ENCODE data around the gene EMC8.
"Not testable (repeated sequence)": the region's sequence is repeated elsewhere in the genome, so short reads cannot be mapped to it uniquely, and the experiment has no call there.

Gene EMC8

DNA sequence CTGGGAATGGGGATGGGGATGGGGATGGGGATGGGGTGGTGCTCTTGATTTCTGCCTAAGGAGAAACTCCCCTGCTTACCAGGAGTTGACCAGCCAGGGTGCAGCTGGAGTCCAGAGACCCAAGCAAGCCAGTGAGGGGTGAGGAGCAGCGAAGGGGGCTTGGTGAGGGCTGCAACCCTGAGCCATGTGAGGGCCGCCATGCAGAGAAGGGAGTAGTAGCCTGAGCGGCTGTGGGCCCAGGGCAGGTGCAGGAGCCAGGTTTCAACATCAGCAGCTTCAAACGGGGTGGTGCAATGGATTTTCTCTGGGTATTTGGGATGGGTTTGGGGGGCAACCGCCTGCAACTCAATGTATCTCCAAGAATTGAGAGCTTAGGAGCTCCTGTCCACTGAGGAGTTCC is 35.4 kb upstream of the EMC8 start:
- DNase-seq: no peak

DNA sequence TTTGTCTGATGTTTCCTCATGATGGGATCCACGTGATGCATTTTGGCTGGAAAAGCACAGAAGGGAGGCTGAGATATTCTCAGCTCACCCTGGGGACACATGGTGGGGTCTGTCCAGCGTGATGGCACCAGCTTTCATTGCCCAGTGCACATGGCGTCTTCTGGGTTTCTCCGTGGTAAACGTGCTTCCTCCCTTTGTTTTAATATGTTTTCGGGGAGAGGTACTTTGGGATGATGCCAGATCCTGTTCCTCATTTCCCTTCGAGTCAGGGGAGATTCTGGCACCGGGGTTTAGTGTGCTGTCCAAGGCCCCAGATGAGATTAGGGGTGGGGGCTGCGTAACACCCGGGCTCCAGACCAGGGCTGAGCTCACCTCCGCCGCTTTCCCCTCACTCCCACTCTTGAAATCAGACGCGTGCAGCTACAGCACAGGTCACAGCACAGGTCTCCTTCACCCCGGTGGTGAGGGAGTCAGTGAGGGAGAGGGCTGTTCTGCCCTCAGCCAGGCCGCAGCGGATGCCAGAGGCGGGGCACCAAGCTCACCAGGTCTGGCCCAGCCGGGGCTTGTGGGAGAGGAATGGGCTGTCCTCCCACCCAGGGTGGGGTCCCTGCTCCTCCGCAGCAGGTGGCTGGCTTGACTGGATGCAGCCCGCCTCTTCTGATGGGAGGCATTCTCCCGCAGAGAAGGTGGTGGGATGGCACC is 34.0 kb upstream of the EMC8 start:
- no peak for DNase-seq

DNA sequence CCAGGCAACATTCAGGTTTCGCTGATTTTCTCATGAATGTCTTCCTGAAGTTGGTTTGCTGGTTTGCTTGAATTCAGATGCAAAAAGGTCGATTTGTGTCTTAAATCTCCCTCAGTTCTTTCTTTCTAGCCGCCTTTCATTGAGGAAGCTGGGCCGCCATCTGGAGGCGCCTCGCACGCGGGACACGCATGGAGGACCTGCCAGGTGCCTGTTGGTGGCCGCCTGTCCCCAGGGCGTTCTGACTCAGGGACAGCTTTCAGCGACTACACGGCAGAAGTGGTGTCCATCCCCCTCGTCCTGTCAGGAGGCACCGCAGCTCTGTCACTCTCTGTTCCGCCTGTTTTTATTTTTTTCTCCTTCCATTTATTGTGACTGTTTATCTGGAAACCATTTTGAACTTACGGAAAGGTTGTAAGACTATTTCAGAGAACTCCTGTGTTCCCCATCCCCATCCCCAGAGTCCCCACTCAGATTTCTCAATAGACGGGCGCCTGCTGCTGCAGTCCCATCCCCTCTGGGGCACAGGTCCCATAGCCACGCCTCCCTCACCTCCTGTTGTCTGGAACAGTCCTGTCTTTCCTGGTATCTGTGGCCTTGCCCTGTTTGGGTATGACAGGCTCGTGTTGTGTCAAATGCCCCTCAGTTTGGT is 33.4 kb upstream of the EMC8 start:
- no peak for DNase-seq

DNA sequence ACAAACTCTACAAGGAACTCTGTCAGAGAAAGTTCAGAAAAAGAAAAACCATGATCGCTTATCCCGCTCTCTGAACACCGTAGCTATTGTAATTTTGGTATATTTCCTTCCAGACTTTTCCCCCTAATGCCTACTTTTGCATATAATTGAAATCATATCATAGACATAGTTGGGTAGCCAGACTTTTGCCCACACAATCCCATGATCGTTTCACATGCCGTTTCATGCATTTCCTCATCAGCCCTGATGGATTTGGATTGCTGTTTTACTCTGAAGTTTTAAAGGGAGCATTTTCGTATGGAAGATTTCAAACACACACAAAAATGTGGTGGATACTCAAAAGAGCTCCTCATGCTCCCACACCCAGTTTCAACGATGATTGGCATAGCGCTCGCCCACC is 31.5 kb upstream of the EMC8 start:
- no peak for DNase-seq

DNA sequence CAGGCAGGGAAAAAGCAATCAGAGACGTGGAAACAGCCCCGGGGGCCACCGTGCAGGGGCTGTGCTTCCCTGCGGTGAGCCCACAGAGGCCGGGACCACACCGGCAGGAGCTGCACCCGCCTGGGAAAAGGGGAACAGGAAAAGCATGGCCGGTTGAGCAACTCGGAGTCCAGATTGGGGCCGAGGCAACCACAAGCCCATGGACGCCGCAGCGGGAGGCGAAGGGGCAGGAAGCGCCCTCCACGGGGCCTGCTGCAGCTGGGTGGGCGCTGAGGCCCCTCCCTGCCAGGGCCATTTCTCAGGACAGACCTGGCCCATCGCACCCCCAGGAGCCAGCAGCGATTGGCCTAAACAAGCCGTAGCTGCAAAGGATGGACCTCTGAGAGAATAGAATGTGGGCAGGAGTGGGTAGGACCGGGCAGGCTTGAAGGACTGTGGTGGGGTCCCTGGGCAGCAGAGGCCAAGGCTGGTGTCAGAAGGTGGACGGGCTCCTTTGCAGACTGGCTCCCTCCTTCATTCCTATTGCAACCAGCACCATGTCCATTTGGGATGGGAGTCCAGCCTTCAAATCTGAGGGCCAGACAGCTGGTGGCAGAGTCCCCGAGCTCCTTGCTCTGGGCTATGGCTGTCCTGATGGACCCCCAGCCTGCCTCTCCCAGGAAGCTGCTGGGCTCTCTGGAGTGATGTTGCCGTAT is 30.6 kb upstream of the EMC8 start:
- peak; percentile 29 for DNase-seq

DNA sequence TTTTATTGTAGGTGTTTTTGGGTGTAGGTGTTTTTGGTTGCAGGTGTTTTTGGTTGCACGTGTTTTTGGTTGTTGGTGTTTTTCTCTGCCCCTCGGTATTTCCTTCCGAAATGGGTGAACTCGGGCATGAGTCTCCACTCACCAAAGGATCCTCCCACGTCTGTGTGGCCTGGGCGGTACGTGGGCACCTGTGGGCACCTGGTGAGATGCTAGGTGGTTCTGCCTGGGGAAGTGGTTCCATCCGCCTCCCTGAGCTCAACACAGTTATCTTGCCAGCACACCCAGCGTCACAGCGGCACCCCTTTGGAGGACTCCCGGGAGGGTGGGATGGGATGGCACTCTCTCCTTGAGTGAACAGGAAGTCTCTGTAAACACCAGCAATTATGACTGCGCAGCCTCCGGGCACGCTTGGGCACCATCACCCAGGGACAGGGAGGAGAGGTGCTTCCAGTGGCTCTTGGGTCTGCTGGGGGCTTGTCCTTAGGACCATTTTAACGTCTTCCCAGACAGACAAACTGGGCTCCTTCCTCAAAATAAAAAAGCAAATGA is 29.9 kb upstream of the EMC8 start:
- DNase-seq: no peak

DNA sequence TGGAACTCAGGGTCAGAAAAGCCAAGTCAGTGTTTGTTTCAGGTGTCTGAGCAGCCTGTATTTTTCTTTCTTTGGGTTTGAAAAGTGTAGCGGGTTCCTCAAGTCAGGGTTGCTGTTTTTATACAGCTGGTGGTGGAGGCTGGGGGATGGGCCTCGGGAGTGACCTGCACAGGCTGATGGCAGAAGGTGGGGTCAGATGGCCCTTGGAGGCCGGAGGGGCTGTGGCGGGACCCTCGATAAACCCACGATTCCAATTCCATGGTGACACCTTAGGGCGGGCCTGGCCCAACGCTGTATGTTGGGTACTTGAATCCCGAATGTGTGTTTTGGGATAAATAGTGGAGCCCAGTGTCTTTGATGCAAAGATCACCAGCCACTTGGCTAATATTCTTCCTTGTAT is 28.8 kb upstream of the EMC8 start:
- no peak for DNase-seq

DNA sequence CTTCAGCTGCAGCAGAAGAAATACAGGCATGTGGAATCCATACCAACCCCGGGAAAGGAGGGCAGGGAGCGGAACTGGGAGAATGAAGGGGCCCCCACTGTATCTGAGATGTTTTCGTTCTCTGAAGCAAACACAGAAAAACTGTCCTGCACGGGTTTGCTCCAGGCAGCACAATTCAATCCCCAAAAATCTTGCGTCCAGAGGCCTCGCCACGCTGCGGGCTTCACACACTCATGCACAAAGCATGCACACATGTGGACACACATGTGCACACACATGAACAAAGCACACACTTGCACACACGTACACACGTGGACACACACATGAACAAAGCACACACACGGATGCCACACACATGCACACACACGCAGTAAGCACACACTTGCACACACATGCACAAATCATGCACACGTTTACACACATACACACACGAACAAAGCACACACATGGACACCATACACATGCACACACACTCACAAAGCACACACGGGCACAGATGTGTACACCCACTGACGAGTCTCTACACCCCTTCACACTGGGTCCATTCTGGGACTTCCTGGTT is 27.4 kb upstream of the EMC8 start:
- no peak for DNase-seq

DNA sequence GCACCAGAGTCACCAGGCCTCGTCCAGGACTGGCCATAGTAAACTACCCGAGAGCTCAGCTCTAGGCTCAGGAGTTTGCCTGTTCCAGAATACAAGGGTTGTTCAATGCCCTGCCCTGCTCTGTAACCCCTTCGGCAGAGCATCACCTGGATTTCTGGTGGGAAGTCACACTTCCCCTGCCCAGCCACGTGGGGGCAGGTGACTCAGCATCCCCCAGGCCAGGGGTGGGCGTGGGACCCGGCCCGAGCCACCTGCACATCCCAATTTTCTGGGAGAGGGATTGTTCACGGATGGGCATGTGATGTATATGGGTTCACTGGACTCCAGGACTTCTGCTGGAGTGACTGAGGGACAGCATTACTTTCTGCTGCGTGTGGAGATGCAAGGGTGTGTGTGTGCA is 26.0 kb upstream of the EMC8 start:
- no peak for DNase-seq

DNA sequence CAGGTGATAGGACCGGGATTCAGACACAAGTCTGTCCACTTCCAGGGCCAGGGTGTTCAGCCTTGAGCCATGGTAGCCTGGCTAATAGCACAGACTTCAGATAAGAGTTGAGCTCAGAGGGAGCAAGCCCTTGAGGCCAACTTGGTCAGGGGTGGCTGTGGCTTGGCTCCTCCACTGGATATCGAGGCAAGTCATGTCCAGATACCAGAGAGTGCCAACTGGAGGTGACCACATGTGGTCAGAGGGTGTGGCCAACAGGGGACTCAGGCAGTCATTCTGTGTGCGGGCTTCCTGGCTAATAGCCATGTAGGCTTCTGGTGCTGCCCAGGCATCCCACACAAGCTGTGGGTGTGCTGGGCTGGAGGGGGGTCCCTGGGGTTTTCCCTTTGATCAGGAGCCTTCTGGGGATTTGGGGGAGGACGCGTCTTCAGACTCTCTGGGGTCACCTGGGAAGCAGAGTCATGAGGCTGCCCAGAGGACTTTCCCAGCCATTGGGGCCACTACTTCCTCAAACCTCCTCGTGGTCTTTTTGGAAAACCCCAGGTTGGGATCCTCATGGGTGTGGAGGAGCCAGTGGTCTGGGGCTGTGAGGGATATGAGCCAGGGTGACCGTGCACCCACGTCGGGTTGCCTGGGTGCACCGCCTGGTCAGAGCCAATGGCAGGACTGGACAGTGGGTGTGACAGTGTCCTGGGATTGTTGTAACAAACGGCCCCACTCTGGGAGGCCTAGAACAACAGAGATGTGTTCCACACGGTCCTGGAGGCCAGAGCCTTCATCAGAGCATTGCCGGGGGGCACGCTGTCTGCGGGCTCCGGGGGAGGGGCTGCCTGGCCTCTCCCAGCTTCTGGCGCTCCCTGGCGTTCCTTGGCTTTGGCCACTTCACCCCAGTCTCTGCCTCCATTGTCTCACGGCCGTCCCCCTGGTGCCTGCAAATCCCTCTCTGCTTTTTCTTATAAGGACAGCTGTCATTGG is 25.1 kb upstream of the EMC8 start:
- DNase-seq: no peak

DNA sequence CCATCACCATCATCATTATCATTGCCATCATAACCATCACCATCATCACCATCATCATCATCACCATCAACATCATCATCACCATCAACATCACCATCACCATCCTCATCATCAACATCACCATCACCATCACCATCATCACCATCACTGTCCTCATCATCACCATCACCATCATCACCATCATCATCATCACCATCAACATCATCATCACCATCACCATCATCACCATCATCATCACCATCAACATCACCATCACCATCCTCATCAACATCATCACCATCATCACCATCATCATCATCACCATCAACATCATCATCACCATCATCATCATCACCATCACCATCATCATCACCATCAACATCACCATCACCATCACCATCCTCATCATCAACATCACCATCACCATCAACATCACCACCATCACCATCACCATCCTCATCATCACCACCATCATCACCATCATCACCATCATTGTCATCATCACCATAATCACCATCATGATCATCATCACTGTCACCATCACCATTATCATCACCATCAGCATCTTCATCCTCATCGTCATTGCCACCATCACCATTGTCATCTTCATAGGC is 24.1 kb upstream of the EMC8 start:
- no peak for DNase-seq

DNA sequence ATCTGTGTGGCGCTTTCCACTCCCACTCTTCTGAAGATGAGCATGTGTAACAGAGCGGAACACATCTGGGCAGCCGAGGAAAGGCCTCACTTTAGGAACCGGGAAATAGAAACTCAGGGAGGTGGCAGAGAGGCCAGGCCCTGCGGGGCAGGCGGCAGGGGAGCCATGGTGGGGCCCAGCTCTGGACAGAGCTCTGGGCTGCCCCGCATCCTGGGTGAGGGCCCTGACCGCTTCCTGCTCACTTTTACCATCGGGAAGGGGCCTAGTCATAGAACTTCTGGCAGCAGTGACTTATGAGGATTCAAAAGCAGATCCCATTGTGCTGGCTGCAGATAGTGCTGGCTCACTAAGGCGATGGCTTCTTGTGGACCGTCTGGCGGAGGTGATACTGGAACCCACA is 22.8 kb upstream of the EMC8 start:
- DNase-seq: no peak

DNA sequence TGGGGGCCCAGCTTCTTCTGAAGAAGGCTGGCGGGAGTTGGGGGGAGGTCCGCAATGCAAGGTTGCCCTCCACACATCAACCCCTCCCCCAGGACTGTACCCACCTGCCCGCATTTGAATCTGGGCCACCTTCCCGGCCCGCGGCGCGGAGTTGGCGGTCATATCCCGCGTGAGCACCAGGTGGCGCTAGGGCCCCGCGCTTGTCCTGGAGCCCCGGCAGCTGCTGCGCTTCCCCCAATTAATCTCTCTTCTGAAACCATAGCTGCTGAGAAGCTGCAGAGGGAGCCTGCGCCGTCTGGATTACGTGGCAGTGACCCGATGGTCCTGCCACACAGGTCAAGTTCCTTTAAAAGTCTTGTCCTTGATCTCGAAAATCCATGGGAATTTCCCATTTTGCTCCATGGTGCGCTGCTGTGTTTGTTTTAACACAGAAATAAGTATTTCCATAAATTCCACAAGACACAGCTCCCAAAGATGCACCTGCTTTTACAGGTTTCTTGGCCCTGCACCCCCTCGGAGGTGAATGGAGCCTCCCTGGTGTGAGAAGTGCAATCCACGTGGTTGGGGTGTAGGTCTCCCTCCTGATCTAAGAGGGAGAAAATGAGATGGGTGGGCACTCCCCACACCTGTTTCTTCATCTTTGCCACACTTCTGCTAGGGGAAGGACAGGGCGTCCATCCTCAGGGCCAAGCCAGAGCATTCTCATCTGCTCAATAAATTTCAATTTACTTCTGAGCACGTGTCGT is 22.2 kb upstream of the EMC8 start:
- peak; percentile 40 for DNase-seq

DNA sequence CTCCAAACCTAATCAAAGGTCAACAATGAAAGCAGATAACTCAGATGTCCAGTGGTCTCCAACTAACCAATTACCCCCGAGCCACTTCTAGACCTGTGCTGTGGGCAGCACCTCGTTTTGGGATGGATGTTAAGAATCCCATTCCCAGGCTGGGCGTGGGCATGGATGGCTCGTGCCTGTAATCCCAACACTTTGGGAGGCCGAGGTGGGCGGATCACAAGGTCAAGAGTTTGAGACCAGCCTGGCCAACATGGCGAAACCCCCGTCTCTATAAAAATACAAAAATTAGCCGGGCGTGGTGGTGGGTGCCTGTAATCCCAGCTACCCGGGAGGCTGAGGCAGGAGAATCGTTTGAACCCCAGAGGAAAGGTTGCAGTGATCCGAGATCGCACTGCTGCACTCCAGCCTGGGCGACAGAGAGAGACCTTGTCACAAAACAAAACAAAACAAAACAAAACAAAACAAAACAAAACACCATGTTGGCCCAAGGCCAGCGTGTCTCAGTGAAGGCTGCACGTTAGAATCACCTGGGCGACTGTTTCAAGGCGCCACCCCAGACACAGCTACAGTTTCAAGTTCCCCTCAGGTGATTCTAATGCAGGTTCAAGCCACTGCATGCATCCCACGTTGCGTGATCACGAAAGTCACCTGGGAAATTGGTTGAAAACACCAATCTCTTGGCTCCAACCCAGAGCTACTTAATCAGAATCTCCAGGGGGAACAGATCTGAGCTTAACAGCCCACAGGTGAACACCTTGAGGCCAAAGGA is 21.4 kb upstream of the EMC8 start:
- no peak for DNase-seq

DNA sequence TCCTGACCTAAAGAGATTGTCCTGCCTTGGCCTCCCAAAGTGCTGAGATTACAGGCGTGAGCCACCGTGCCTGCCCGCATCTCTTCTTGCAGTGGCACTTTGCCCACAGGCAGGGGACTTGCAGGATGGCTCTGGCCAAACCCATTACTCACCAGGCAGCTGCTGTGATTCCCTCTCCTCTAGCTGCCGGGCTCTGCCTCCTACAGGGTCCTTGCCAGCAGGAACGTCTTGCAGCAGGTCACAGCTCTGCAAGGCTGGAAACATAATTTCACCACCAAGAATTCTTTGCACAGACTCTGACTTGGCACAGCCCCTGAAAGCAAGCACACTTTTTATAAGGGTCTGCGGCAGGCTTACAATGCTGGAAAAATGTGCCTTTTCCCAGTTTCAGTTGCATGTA is 20.4 kb upstream of the EMC8 start:
- DNase-seq: no peak

DNA sequence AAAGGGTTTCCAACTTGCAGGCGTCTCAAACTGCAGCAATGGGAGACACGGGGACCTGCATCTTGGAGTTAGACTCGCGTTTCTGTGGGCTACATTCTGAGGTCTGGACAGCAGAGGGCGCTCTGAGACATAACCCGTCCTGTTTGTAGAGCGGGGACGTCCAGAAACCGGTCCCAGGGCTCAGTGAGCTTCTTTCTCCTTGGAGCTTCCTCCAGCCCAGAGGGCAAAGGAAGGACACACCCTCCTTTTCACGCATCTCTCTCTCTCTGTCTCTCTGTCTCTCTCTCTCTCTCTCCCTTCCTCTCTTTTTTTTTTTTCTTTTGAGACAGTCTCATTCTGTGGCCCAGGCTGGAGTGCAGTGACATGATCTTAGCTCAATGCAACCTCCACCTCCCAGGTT is 19.9 kb upstream of the EMC8 start:
- DNase-seq: peak; percentile 81

DNA sequence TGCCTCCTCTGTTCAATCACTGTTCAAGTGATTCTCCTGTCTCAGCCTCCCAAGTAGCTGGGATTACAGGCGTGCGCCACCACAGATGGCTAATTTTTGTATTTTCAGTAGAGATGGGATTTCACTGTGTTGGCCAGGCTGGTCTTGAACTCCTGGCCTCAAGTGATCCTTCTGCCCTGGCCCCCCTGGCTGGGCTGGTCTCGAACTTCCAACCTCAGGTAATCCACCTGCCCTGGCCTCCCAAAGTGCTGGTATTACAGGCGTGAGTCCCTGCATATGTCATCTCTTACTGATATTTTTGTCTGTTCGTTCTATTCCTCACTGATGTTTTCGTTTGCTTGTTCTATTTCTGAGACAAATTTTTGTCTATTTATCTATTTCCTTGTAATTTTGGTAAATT is 17.9 kb upstream of the EMC8 start:
- DNase-seq: not testable (repeated sequence)

DNA sequence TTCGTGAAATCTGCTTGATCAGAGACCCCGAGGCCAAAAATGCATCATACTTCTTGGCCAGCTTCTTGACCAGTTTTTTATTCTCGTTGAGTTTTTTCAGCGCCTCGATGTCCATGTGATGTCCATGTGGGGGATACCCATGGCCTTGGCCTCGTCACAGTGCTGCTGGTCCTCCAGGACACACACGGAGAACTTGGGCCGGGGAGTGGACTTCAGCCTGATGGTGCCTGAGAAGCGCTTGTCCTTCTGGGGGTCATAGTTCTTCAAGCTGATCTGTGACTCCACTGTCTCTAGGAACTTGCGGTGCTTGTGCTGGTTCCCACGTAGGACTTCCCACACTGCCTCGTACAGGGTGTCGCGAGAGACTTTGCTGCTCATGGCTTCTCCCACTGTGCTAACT is 16.8 kb upstream of the EMC8 start:
- DNase-seq: no peak

DNA sequence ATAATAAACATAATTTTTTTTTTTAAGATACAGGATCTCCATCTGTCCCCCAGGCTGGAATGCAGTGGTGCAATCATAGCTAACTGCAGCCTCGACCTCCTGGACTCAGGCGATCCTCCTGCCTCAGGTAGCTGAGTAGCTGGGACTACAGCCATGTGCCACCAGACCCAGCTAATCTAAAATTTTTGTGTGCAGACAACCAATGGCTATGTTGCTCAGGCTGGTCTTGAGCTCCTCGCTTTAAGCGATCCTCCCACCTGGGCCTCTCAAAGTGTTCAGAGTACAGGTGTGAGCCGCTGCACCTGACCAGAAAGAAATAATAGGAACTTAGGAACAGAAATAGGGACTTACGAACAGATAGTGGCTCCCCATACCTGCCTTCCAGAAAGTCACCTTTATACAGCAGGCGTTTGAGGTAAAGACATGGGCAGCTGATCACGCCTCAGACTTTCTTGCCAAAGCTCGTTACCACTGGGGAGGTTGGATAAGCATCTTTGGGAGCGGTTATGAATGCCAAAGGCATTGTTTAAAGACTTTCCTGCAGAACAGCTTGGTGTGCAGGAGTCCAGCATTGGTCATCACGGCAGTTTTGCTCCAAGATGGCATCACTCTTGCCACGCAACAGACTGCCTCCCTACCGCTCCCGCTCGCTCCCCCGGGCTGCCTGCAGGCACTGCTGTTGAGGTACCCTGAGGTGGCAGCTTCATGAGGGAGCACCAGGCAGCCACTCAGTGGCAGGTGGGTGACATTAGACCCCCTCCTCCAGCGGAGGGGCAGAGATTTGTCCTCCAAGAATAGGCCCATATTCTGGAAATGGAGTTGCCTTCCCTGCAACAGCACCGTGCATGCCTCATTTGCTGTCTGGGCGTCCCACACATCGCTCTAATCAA is 13.7 kb upstream of the EMC8 start:
- no peak for DNase-seq
